IPS DF 4.7 (cell line): ENCODE data around the gene GAS2L2.

Experiments used
- DNase-seq: peaks from one replicate; pipeline ENCODE4 v3.0.0-alpha.2; 2013; ENCODE audit warnings: low spot score; ENCODE audit errors: extremely low read depth

GAS2L2 gene

DNA sequence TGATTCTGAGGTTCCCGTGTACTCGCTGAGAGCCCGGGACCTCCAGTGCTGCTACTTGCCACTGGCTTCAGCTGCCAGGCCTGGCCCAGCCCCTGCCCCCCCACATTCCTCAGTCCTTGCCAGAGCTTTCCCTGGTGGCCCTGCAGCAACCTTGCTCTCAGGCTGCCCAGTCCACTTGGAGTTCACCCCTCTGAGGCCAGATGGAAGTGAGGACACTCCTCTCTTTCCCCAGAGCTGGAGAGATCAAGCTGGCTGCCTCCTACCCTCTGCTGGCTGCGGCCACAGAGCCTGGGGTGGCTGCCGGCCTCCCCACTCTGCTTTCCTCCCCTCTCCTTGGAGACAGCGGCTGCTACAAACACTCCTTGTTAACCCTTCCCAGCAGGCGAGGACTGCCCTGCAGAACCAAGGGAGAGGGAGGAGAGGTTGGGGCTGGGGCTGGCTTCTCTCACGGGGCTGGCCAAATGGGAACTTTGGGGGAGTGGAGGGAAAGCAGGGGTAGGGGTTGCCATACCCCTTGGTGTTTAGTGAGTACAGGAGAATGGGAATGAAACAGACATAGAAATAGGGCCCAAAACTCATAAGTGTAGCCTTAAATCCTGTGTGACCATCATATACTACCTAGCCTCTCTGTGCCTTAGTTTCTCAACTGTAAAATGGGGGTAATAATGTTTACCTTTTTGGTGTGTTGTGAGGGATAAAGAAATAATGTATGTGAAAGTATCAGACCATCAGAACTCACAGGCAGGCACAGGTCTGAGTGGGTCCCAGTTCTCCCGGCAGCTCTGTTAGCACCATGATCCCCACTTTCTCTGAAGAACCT, at the start of gene GAS2L2:
Gene GAS2L2 (minus strand): TSS at position 295 of the 820 bp plus-strand sequence. CDS start 389 bp downstream, outside the sequence.
- DNase-seq, result no peak

GRCh38 chr17:35801583-35802224, 48.7 kb upstream of the GAS2L2 start:
- DNase-seq, result no peak

GRCh38 chr17:35799942-35800341, 46.9 kb upstream of the GAS2L2 start:
- no peak for DNase-seq

GRCh38 chr17:35797918-35798317, 44.9 kb upstream of the GAS2L2 start:
- no peak for DNase-seq

DNA sequence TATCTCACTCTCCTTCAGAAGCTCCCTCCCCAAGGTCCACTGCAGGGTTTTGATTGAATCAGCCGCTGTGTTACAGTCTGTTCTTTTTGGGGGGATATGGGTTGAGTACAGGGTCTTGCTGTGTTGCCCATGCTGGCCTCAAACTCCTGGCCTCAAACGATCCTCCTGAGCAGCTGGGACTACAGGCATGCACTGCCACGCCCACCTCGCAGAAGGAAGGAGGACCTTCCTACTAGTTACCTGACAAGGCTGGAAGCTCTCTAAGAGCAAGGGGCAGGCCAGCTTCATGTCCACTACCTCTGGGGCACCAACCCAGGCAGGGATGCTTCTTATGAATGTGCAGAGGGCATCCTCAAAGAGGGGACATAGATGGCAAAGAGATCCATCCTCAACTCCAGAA, 44.3 kb upstream of the GAS2L2 start:
- DNase-seq, result no peak

DNA sequence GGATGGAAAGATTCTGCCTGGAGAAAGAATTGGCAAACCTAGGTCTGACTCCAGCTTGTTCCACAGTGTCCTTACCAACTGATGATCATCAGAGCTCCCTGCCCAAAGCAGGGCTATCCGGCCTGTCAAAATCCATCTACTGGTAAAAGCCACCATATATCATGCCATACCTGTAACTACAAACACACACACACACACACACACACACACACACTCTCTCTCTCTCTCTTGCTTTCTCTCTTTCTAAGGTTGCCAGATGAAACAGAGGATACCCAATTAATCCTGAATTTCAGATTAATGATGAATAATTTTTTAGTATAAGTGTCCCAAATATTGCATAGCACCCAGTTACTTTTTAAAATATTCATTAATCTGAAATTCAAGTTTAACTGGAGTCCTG, 43.9 kb upstream of the GAS2L2 start:
- no peak for DNase-seq

GRCh38 chr17:35795871-35796265, 42.8 kb upstream of the GAS2L2 start:
- no peak for DNase-seq

DNA sequence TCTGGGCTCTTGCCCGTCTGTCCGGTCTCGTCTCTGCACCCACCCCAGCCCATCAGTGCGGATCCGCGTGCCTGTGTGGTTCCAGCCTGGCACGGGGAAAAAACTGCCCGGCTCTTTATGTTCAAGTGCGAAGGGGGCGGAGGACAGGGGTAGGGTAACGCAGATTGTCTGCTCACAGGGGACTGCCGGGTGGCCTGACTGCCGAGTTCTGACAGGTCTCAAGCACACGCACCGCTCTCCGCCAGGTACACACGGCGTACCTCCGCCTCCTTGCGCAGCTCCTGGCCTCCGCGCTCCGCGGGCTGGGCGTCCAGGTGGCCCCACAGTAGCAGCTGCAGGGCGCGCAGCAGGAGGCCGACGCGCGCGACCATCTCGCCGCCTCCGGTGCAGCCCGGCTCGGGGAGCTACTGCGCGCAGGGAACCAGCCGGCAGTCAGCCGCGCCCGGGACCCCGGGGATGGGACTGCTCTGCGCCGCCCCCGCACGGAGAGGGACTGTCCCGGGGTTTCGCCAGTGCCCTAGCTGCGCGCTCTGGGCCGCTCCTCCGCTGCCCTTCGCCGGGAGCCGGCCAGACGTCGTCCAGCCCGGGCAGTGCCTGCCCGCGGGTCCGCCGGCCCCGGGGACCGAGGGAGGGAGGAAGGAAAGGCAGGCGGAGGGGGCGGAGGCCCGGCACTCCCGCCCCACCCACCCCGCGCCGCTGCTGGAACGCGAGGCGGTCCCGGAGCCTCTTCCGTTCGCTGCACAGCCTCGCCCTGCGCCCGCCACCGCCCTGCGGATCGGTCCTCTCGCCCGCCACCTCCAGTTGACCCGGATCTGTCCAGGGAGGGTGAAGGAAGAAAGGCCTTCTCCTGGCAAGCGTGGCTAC, 42.2 kb upstream of the GAS2L2 start, which contains the start of gene MMP28:
Gene MMP28 (minus strand): TSS at position 635 of the 864 bp plus-strand sequence. CDS start 264 bp downstream, at position 371.
- DNase-seq, result no peak

GRCh38 chr17:35793257-35793656, 40.2 kb upstream of the GAS2L2 start:
- DNase-seq, result no peak

- DNase-seq, result no peak
These were observed 38.8 kb upstream of the GAS2L2 start for GRCh38 chr17:35791681-35792350.

GRCh38 chr17:35790841-35791240, 37.8 kb upstream of the GAS2L2 start:
- no peak for DNase-seq

DNA sequence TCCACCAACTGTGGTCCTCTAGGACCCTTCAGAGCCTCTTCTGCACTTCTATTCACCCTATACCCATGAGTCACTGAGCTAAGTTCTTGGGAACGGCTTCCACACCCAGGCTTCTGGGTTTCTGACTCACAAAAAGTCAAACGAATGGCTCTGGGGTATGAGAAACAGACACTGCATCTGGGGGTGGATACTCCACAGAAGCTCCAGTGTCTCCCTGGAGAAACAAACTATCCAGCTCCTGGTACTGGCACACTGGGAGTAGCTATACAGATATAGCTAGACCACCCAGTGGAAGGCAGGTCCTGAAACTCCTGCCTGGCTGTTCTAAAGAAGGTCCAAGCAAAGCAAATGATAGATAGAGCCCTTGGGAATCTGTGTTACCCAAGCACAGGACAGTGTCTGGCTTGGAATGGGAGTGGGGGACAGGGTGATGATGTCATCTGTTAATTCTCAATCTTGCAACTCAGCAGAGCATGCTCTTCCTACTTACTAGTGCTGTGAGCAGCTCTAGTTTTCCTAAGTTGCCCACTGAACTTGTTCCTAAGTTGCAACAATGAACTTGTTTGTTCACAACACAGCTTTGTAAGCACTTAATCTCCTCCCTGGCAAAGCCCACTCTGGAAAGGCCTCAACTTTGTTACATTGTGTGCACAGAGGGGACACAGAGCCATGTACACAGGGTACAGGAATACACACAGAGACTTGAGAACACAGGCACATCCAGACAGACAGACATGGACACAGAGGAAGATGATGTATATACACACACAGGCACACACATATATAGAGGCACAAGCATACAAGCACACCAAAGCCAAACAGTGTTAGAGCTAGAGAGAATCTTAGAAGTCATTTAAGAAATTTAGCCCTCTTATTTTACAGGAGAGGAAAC, 35.7 kb upstream of the GAS2L2 start:
- DNase-seq, result no peak

- DNase-seq, result no peak
These were observed 33.9 kb upstream of the GAS2L2 start for GRCh38 chr17:35786941-35787432.

GRCh38 chr17:35784895-35785294, 31.9 kb upstream of the GAS2L2 start:
- DNase-seq, result no peak

GRCh38 chr17:35780950-35781349, 27.9 kb upstream of the GAS2L2 start:
- DNase-seq, result no peak

GRCh38 chr17:35778641-35779196, 25.7 kb upstream of the GAS2L2 start:
- no peak for DNase-seq

GRCh38 chr17:35775583-35775982, 22.5 kb upstream of the GAS2L2 start:
- no peak for DNase-seq

DNA sequence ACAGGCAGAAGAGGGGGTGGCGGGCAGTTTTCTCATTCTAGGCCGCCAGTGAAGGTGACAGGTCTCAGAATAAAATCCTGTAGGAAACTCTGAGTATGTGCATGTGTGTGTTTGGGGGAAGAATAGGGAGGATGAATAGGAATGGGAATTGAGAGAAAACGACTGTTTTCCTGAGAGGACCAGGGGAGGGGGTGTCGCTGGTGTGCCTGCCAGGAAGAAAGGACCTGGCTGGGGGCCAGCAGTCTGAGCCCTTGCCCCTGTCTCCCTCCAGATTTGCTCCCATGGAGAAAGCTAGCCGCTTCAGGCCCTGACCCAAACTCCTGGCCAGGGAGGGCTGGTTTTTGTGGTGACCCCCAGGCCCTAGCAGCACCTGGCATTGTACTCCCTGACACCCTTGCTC, 22.0 kb upstream of the GAS2L2 start:
- no peak for DNase-seq

DNA sequence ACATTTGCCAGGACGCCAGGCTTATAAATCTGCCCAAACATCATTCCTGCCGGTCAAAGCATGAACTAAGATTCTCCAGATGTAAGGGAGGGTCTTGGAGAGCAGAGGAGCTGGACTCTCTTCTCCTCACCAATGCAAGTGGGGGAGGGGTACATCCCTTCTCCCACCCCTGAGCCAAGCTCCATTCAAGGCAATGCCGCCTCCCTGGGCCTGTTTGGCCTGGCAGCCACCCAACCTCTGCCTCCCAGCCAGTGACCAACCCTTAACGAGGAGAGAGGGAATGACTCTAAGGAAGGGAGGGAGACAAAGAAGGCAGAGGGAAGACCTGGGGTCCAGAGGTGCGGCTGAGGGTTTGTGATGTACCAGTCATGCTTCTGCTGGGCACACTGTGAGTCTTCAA, 21.5 kb upstream of the GAS2L2 start:
- no peak for DNase-seq
